HepG2 (cell line): ENCODE results near the gene GRM7. TPM values are rescaled to one million over a fixed set of nuclear protein-coding genes. Genes with fewer than 3 reads are reported as not detected.

Source experiments
- ATAC-seq: fragments of 200-7000 bp; cut with Tn5 transposase; 3 replicates; pipeline ENCODE4 v1.9.1; 2020; ENCODE audit warnings: mild to moderate bottlenecking, moderate library complexity
- BruUV-seq: library from RNA; stranded (reverse); fragments of 400-500 nt; replicated peaks from 2 replicates; lab custom pipeline; 2021; lab: Mats Ljungman, UMichigan
- CTCF ChIA-PET: fragments of 300-600 bp; formaldehyde crosslinking; extraction: SDS; loops from one replicate; lab custom pipeline; 2021; ENCODE audit warnings: low total read pairs, inconsistent platforms, low intra/inter-chr PET ratio; lab: Yijun Ruan, JAX
- POLR2A ChIA-PET: fragments of 350-600 bp; sonication (Branson Sonifier 250); formaldehyde crosslinking; loops from one replicate; lab custom pipeline; 2020; ENCODE audit warnings: antibody characterized with exemption, inconsistent platforms; lab: Yijun Ruan, JAX
- DNase-seq: peaks from one replicate; pipeline ENCODE4 v3.0.0-alpha.2; 2015; ENCODE audit warnings: low spot score
- FAIRE-seq: peaks from 3 replicates; lab custom pipeline; 2011; peaks lifted over from hg19 to GRCh38; lab: Jason Lieb, UNC
- H2AFZ ChIP-seq: one replicate; pipeline ENCODE4 v1.6.1; 2011; ENCODE audit warnings: low read length, inconsistent platforms
- H3K27ac ChIP-seq: fragments of 300-600 bp; 3 replicates; pipeline ENCODE4 v1.8.0; 2011; ENCODE audit warnings: mixed run types, mild to moderate bottlenecking, mixed read lengths, low read length, inconsistent platforms; ENCODE audit not compliant: insufficient read depth; ENCODE audit errors: extremely low read length
- H3K27me3 ChIP-seq, 2 experiments: fragments of 200-600 bp in 1 of 2; 2 replicates in 1 of 2; 3 replicates in 1 of 2; pipeline versions ENCODE4 v1.6.0 to v1.8.0; 2011; ENCODE audit warnings: low read length in 2 of 2, mild to moderate bottlenecking in 2 of 2, moderate library complexity in 2 of 2, inconsistent platforms in 1 of 2; ENCODE audit not compliant: insufficient read depth in 2 of 2, control insufficient read depth in 1 of 2
- H3K36me3 ChIP-seq, 2 experiments: fragments of 200-600 bp in 1 of 2; replicated peaks in 1 of 2; 2 replicates in 1 of 2; 3 replicates in 1 of 2; pipeline versions ENCODE4 v1.5.1 to v1.8.0; 2011; ENCODE audit warnings: low read length in 2 of 2, inconsistent platforms in 1 of 2; ENCODE audit not compliant: insufficient read depth in 2 of 2, control insufficient read depth in 1 of 2
- H3K4me1 ChIP-seq: 2 replicates; pipeline ENCODE4 v1.5.1; 2012; ENCODE audit warnings: low read length, inconsistent platforms; ENCODE audit not compliant: insufficient read depth
- H3K4me2 ChIP-seq: 2 replicates; pipeline ENCODE4 v1.6.0; 2011; ENCODE audit warnings: low read depth, low read length, inconsistent platforms
- H3K4me3 ChIP-seq, 3 experiments: fragments of 200-600 bp in 1 of 3; sonication (generic), shearing (Covaris generic) in 1 of 3; replicated peaks in 1 of 3; 2 replicates each; pipeline ENCODE4 v1.5.1; 2011 to 2016; ENCODE audit warnings: low read length in 3 of 3, inconsistent platforms in 2 of 3, low read depth in 2 of 3, mild to moderate bottlenecking in 2 of 3, control low read depth in 1 of 3, mixed read lengths in 1 of 3; ENCODE audit not compliant: insufficient read depth in 1 of 3
- H3K79me2 ChIP-seq: one replicate; pipeline ENCODE4 v1.6.1; 2011; ENCODE audit warnings: low read length, inconsistent platforms; ENCODE audit not compliant: insufficient read depth
- H3K9ac ChIP-seq: 2 replicates; pipeline ENCODE4 v1.6.0; 2011; ENCODE audit warnings: mild to moderate bottlenecking, low read depth, low read length, inconsistent platforms; ENCODE audit not compliant: insufficient read depth
- H3K9me3 ChIP-seq: 2 replicates; pipeline ENCODE4 v1.5.1; 2012; ENCODE audit warnings: mild to moderate bottlenecking, low read length
- H4K20me1 ChIP-seq: 2 replicates; pipeline ENCODE4 v1.6.0; 2011; ENCODE audit warnings: inconsistent platforms, mild to moderate bottlenecking, low read length, moderate library complexity; ENCODE audit not compliant: insufficient read depth
- BORCS8-MEF2B ChIP-seq: sonication (generic); formaldehyde crosslinking; IDR thresholded peaks from 2 replicates; pipeline ENCODE4 v1.8.0; 2022; ENCODE audit warnings: mild to moderate bottlenecking, missing genetic modification reagents
- BRD4 ChIP-seq: sonication (generic); formaldehyde crosslinking; IDR thresholded peaks from 2 replicates; pipeline ENCODE4 v1.4.0; 2020; ENCODE audit warnings: missing genetic modification reagents
- CREB1 ChIP-seq, 2 experiments: fragments of 450-650 bp in 1 of 2; IDR thresholded peaks; 2 replicates each; pipeline ENCODE4 v1.6.1; 2016 to 2017; ENCODE audit warnings: control low read depth in 1 of 2, mild to moderate bottlenecking in 1 of 2, missing compliant biosample characterization in 1 of 2, missing genetic modification characterization in 1 of 2
- NFYC ChIP-seq: IDR thresholded peaks from 2 replicates; pipeline ENCODE4 v1.6.1; 2016; ENCODE audit warnings: missing genetic modification reagents, missing compliant biosample characterization
- NR2C2 ChIP-seq: sonication (generic); formaldehyde crosslinking; IDR thresholded peaks from 2 replicates; pipeline ENCODE4 v1.4.0; 2020; ENCODE audit warnings: missing genetic modification reagents, mild to moderate bottlenecking, moderate library complexity, borderline replicate concordance
- PAWR ChIP-seq: sonication (generic); formaldehyde crosslinking; IDR thresholded peaks from 2 replicates; pipeline ENCODE4 v1.4.0; 2020; ENCODE audit warnings: missing genetic modification reagents, mild to moderate bottlenecking, borderline replicate concordance
- PHF5A ChIP-seq: IDR thresholded peaks from one replicate; pipeline ENCODE4 v1.6.1; 2018; ENCODE audit warnings: low read depth, missing genetic modification reagents; ENCODE audit not compliant: unreplicated experiment
- RFXAP ChIP-seq: sonication (generic); formaldehyde crosslinking; IDR thresholded peaks from 2 replicates; pipeline ENCODE4 v1.4.0; 2020; ENCODE audit warnings: missing genetic modification reagents, borderline replicate concordance
- THAP9 ChIP-seq: sonication (generic); formaldehyde crosslinking; IDR thresholded peaks from 2 replicates; pipeline ENCODE4; 2020; ENCODE audit warnings: missing genetic modification reagents, mild to moderate bottlenecking, borderline replicate concordance
- ZBTB42 ChIP-seq: sonication (generic); formaldehyde crosslinking; IDR thresholded peaks from 2 replicates; pipeline ENCODE4 v1.5.0; 2020; ENCODE audit warnings: mild to moderate bottlenecking, missing genetic modification reagents
- ZFY ChIP-seq: sonication (generic); formaldehyde crosslinking; IDR thresholded peaks from 2 replicates; pipeline ENCODE4 v1.4.0; 2020; ENCODE audit warnings: missing genetic modification reagents
- ZKSCAN1 ChIP-seq: fragments of 150-350 bp; IDR thresholded peaks from 2 replicates; pipeline ENCODE4 v1.6.1; 2014; ENCODE audit warnings: low read length
- ZNF10 ChIP-seq: sonication (generic); formaldehyde crosslinking; IDR thresholded peaks from 2 replicates; pipeline ENCODE4 v1.4.0; 2020; ENCODE audit warnings: mild to moderate bottlenecking, low read depth, missing genetic modification reagents, borderline replicate concordance
- ZNF329 ChIP-seq: sonication (generic); formaldehyde crosslinking; IDR thresholded peaks from 2 replicates; pipeline ENCODE4 v1.9.0; 2021; ENCODE audit warnings: low read depth, mild to moderate bottlenecking, missing genetic modification reagents
- ZNF597 ChIP-seq: sonication (generic); formaldehyde crosslinking; IDR thresholded peaks from 2 replicates; pipeline ENCODE4 v1.5.0; 2020; ENCODE audit warnings: missing genetic modification reagents
- ZNF713 ChIP-seq: sonication (generic); formaldehyde crosslinking; IDR thresholded peaks from 2 replicates; pipeline ENCODE4 v1.4.0; 2020; ENCODE audit warnings: mild to moderate bottlenecking, missing genetic modification reagents
- ZNF772 ChIP-seq: sonication (generic); formaldehyde crosslinking; IDR thresholded peaks from 2 replicates; pipeline ENCODE4 v1.5.0; 2020; ENCODE audit warnings: mild to moderate bottlenecking, missing genetic modification reagents
- WGBS: methylation state at CpG from one replicate; pipeline ENCODE4 v1.1.6; 2017; ENCODE audit warnings: low lambda C conversion rate; 5-methylcytosine and 5-hydroxymethylcytosine counted together
- in situ Hi-C: cut with HindIII; loops from 2 replicates; pipeline ENCODE4 v1.10.0; 2017; ENCODE audit warnings: low pct_unique_long_range_greater_than_20kb; ENCODE audit not compliant: extremely low pct_ligation_motif_present
- intact Hi-C: fragments of 100-400 bp; cut with micrococcal nuclease; formaldehyde crosslinking; loops from one replicate; pipeline ENCODE4 v1.10.0; 2022; ENCODE audit not compliant: unreplicated experiment
- polyA plus RNA-seq, 8 experiments: library from polyadenylated mRNA; depleted of rRNA in 3 of 8; stranded (reverse) in 7 of 8; unstranded in 1 of 8; fragments of >200 nt; fragmentation: Illumina TruSeq in 4 of 8; extraction: Trizol in 4 of 8; gene quantifications; 2 replicates each; pipeline versions ENCODE4 v1.2.1 to v1.2.3, GENCODE V29; 2011 to 2016; ENCODE audit warnings: low read depth in 4 of 8, missing spikeins in 1 of 8, mixed read lengths in 1 of 8; ENCODE audit not compliant: insufficient read depth in 1 of 8
- total RNA-seq, 5 experiments: library from RNA; depleted of rRNA; stranded (reverse); fragments of >200 nt; fragmentation: Illumina TruSeq; extraction: Trizol; gene quantifications; 2 replicates each; pipeline ENCODE4 v1.2.3, GENCODE V29; 2016; ENCODE audit warnings: low read depth in 1 of 5
- TF ChIP-seq, protein P1 (sequence below): sonication (generic); formaldehyde crosslinking; IDR thresholded peaks from 2 replicates; pipeline ENCODE4 v1.4.0; 2020; ENCODE audit warnings: missing genetic modification reagents, borderline replicate concordance

Gene GRM7
- total and polyA plus RNA-seq, 2 of the 13 experiments (the other 11 are each of a cell fraction or from before 2014, with no cell fraction given) = not detected

DNA sequence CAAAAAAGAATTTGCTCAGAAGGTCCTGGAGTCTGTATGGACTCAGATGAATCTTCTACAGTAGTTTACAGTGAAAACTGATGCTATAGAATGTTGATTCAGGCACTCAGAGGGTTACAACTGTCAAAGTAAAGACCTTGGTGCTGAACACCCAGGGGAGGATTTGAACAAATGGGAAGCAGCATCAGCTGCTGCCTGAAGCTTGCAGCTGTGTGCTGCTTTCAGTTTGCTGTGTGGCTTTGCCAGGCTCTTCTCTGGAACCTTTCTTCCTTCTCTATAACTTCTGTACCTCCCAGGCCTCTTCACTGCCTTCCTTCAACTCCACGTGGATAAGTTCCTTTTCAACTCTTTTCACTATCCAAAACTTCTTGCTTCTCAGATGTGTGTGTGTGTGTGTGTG lies 214.2 kb downstream of the GRM7 start:
- no peaks in the 10 kb centered on the region for H4K20me1 ChIP-seq
- TF ChIP-seq, protein P1, sequence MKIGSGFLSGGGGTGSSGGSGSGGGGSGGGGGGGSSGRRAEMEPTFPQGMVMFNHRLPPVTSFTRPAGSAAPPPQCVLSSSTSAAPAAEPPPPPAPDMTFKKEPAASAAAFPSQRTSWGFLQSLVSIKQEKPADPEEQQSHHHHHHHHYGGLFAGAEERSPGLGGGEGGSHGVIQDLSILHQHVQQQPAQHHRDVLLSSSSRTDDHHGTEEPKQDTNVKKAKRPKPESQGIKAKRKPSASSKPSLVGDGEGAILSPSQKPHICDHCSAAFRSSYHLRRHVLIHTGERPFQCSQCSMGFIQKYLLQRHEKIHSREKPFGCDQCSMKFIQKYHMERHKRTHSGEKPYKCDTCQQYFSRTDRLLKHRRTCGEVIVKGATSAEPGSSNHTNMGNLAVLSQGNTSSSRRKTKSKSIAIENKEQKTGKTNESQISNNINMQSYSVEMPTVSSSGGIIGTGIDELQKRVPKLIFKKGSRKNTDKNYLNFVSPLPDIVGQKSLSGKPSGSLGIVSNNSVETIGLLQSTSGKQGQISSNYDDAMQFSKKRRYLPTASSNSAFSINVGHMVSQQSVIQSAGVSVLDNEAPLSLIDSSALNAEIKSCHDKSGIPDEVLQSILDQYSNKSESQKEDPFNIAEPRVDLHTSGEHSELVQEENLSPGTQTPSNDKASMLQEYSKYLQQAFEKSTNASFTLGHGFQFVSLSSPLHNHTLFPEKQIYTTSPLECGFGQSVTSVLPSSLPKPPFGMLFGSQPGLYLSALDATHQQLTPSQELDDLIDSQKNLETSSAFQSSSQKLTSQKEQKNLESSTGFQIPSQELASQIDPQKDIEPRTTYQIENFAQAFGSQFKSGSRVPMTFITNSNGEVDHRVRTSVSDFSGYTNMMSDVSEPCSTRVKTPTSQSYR (CRISPR knock-in tag) = no peak
- no peak for TF ChIP-seq THAP9 (CRISPR knock-in tag)
- TF ChIP-seq ZNF713 (CRISPR knock-in tag) = no peak
- no peak for TF ChIP-seq CREB1 (IDR thresholded peaks at IDR 0.05)
- no peak for TF ChIP-seq CREB1 (CRISPR knock-in tag; IDR thresholded peaks at IDR 0.05)
- no peak for TF ChIP-seq PAWR (CRISPR knock-in tag)
- TF ChIP-seq ZNF597 = no peak
- no peak for TF ChIP-seq ZNF329 (CRISPR knock-in tag)
- TF ChIP-seq BORCS8-MEF2B (CRISPR knock-in tag) = no peak
- TF ChIP-seq ZFY (CRISPR knock-in tag) = no peak
- no peak for TF ChIP-seq ZNF10
- no peak for TF ChIP-seq NR2C2 (CRISPR knock-in tag)
- no peak for TF ChIP-seq ZBTB42 (CRISPR knock-in tag)
- no peak for TF ChIP-seq BRD4 (CRISPR knock-in tag)
- no peak for TF ChIP-seq NFYC
- TF ChIP-seq PHF5A (CRISPR knock-in tag) = no peak
- no peak for TF ChIP-seq ZNF772 (CRISPR knock-in tag)
- no peak for TF ChIP-seq ZKSCAN1
- no peak for TF ChIP-seq RFXAP (CRISPR knock-in tag)
- H3K4me2 ChIP-seq = no peak overlapping the region
- ATAC-seq = no peak
- no peaks in the 10 kb centered on the region for H3K79me2 ChIP-seq
- H3K4me3 ChIP-seq = no peak overlapping the region
- 4% methylated on average over 1 of the region's 1 CpG for WGBS
- no TSS peak for BruUV-seq
- H3K36me3 ChIP-seq = no peaks in the 10 kb centered on the region
- no peak overlapping the region for H3K27ac ChIP-seq
- no peaks in the 10 kb centered on the region for H3K4me1 ChIP-seq
- no peak overlapping the region for H3K9ac ChIP-seq
- FAIRE-seq = no peak
- H3K9me3 ChIP-seq = peaks cover 70% of the 10 kb centered on the region
- ChIA-PET CTCF (no interaction called here), POLR2A (no interaction called here)
- H3K27me3 ChIP-seq = no peaks in the 10 kb centered on the region
- no peak for DNase-seq
- in situ Hi-C loops = no loop called here
- intact Hi-C loops = no loop called here
- no peak overlapping the region for H2AFZ ChIP-seq
